ENCODE results near the gene AUTS2.

AUTS2 gene

DNA sequence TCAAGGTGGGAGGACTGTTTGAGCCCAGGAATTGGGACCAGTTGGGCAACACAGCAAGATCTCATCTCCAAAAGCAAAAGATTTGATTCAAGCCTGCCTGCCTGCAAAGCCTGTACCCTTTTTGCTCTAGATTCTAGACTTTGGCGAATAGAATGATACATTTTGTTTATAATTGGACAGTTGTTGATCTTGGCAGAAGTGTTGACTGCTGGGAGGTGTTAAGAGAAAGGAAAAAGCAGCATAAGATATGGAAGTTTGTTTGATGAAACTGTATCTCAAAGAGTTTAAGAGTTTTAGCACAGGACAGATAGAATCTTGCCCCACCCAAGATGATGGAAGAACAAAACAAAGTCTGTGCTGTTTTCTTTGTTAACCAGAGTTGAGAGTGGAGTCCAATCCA is 224.1 kb downstream of the AUTS2 start:
- DNase-seq, result no peak

DNA sequence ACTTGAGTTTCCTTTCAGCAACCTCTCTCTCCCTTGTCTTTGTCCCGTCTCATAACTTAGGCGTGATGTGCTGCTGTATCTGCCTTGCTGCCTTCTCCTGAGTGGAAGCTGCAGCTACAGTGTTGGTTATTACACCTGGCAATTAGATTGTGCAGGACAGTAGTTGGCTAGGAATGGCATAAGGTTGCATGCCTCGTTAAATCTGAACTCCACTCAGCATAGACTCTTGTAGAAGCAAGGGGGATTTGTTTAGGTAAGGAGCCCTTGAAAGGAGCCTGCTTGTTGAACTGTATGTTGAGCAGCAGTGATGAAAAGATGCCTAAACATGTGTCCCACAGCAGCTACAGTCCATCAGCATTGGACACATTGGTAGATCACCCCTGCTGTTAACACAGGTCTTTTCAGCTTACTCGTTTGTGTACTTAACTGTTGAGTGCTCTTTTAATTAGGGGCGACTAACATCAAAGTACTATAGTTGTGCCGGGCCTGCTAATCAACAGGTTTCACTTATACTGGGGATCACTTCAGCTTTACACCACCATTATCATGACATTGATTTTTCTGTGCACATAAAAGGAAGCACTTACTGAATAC is 225.0 kb downstream of the AUTS2 start:
- peak; percentile 88 to 98 (median 96) for DNase-seq

- peak in 1 of 3 experiments; percentile 58 for DNase-seq
Observed at GRCh38 chr7:69825113-69825972, 227.1 kb downstream of the AUTS2 start.

- DNase-seq, result no peak
Observed at GRCh38 chr7:69826283-69826682, 228.0 kb downstream of the AUTS2 start.

- peak in 2 of 3 experiments; percentile 41 to 91 for DNase-seq
Observed at GRCh38 chr7:69827140-69827539, 228.9 kb downstream of the AUTS2 start.

DNA sequence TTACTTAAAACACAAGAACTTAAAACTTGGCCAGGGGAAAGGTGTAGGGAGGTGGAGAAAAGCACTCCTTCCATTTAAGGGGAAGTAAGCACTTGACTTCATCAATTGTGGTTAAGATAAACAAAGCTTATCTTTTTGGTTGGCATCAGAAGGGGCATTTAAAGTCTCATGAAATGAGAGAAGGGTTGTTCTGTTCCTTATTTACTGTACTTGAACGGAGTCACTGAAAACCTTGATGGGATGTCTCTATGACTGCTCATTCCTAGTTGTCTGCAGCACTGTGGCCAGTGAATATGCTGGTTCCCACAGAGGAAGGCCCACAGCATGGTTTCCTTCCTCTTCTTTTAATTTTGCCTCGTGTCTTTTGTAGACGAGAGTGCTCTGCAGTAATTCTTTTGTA is 229.3 kb downstream of the AUTS2 start:
- peak in 2 of 3 experiments; percentile 41 to 91 for DNase-seq

DNA sequence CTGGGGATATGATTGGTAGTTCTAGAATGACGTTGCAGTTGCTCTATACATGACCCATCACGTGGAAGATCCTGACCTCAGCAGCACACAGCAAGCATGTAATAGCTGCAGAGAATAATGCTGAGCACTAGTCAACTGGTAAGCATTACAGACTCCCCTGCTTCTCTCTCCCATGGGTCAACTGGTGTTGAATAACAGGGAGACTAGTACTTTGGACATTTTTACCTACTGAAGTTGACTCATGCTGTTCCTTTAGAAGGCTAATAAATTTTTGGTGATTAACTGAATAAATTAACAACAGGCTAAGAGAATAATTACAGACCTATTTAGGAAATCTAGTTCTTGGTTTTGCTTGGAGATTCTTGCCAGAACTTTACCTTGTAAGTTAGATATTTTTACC is 234.1 kb downstream of the AUTS2 start:
- no peak for DNase-seq

DNA sequence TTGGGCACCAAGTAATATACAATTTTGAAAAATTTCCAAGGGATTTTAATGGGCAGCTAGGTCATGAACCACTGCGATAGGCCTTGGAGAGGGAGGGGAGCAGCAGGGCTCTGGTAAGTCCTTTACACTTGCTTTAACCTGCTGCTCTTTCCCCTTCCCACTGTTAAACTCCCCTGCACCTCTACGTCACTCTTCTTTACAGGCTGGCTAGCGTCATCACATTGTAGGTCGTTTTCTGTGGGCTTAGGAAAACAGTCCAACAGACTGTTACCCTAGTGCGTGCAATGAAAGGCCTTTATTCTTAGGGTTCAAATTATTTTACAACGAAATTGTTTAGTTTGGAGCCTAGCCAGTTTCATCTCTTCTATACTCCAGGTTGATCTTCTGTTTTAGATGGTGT is 235.7 kb downstream of the AUTS2 start:
- DNase-seq, result peak in 1 of 3 experiments; percentile 38

- no peak for DNase-seq
Observed at GRCh38 chr7:69836702-69837101, 238.4 kb downstream of the AUTS2 start.

DNA sequence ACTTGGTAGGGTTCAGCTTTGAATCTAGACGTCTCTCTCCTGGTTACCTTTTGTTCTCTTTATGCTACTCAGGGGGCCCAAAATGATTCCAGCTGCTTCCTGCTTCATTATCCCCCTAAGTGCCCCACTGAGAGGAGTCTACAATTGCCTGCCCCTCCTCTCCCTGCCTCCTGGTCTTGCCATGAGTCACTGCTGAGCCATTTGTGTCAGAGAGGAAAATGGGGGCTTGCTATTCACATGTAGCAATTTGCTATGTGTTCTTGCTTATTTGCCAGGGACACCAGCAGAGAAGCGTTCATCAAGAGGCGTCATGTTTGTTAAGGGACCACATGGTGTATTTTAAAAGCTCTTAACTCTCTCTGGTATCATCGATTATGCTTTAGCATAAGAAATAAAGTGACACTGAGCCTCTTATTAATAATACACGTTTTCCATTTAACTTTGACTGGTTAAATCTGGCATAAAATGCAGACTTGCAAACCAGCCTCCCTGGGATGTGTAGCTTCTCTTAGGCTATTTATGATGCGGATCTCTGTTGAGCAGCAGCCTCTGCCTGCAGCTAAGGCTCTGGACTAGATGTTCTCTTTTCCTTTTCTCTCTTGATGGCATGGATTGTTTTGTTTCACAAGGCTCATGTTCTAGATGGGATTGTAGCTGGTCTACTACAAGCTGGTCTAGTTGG is 239.3 kb downstream of the AUTS2 start:
- DNase-seq, result peak; percentile 67 to 100 (median 96)

DNA sequence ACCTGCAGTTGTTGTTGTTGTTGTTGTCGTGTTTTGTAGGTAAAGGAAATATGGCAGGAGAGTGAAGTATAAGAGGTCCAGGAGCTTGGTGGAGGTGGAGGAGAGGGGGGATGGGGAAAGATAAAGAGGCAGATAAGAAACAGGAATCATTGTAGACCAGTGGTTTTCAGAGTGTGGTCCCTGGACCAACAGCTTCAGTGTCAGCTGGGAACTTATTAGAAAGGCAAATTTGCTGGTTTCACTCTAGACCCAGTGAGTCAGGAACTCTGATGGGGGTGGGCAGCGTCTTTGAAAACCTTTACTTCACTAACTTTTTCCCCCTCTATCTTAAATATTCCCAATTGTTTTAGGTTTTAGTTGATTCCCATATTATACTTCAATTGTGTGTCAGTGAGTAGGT is 241.5 kb downstream of the AUTS2 start:
- no peak for DNase-seq

GRCh38 chr7:69840248-69840647 is 242.0 kb downstream of the AUTS2 start:
- peak in 1 of 3 experiments; percentile 39 for DNase-seq

DNA sequence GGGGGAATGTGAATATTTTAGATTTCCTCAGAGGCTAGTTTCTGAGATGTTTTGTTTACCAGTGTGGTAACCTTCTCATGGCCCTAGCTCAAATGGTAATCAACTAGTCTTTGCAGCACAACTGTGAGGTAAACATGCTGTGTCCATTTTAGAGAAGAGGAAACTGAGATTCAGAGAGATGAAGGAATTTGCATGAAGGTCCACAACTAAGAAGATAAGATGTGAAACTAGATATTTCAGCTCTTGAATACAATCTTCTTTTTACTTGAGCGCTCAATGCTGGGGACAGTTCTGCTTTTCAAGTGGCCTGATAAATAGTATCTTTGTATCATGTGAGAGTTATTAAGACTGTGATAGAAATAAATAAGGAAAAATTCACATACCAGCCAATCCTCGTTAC is 245.4 kb downstream of the AUTS2 start:
- DNase-seq, result no peak

DNA sequence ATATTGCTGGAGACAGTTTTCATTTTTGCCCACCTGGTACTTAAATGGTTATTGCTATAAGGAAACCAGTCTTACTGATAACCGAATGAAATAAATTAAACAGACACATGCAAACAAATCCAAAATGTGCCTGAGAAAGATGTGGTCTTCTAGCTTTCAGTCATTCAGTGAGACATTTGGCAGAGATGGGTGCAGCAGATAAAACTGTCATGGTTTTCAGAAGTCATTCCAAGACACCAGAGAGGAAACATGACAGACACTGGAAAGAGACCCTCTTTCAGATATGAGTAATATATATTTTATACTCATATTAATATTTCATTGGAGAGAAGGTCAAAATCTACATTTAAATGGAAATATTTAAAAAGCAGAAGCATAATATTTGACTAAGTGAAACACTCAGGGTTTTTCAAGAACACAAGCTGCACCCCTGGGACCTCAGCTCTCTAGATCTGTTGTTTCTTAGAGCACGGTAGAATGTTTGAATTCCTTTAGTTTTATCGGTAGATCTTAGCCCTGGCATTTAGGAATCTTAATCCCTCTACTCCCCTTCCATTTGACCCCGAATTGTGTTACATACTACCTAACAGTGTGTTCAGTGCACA is 246.1 kb downstream of the AUTS2 start:
- no peak for DNase-seq

- DNase-seq, result peak in 2 of 3 experiments; percentile 57 to 87
Observed at GRCh38 chr7:69845721-69846495, 247.6 kb downstream of the AUTS2 start.

GRCh38 chr7:69847921-69848612 is 249.8 kb downstream of the AUTS2 start:
- DNase-seq, result peak in 2 of 3 experiments; percentile 86 to 98

DNA sequence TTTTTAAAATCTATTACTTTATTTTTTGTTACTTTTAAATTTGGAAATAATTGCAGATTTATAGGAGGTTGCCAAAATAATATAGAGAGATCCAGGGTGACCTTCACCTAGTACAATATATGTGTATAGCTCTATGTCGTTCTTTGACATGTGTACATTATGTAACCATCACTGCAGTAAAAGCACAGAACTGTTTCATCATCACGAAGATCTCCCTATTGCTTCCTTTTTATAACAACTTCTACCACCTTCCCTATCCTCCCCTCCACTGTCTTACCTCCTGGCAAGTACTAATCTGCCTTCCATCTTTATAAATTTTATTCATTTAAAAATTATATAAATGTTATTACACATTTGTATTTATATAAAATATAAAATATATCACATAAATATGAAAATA is 251.0 kb downstream of the AUTS2 start:
- DNase-seq, result peak in 1 of 3 experiments; percentile 68

- peak in 1 of 3 experiments; percentile 33 for DNase-seq
Observed at GRCh38 chr7:69857014-69857413, 258.7 kb downstream of the AUTS2 start.

GRCh38 chr7:69858471-69858870 is 260.2 kb downstream of the AUTS2 start:
- no peak for DNase-seq

- DNase-seq, result peak in 2 of 3 experiments; percentile 27 to 28
Observed at GRCh38 chr7:69859342-69859741, 261.1 kb downstream of the AUTS2 start.

DNA sequence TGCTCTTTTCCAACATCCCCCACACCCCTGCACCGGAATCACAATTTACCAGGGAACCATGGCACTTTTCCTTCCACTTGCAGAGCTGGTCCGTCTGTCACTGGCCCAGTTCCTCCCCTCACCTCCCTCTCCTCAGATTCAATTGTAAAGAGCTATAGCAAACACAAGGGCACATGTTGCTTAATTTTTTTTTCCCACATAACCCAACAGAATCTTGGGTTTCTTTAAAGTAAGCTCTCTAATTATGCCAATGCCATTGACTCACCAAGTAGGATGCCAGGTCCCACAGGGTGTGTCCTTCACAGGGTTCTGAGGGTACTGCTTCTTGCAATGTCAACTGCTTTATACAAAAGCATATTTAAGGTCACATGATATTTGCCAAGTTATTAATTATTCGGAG is 262.2 kb downstream of the AUTS2 start:
- peak in 1 of 3 experiments; percentile 43 for DNase-seq
